GM12875 (cell line): ENCODE measurements around the gene ARPC4.

Experiments
- H3K4me3 ChIP-seq: one replicate; pipeline ENCODE4 v1.5.1; 2011; ENCODE audit warnings: low read depth, low read length, control low read depth
- TF ChIP-seq, protein P1 (sequence below): IDR thresholded peaks from 2 replicates; pipeline ENCODE4 v1.5.1; 2011; ENCODE audit warnings: low read depth, mild to moderate bottlenecking, control low read depth, inconsistent platforms, low read length, moderate library complexity, borderline replicate concordance; ENCODE audit not compliant: insufficient read depth

The ARPC4 gene

DNA sequence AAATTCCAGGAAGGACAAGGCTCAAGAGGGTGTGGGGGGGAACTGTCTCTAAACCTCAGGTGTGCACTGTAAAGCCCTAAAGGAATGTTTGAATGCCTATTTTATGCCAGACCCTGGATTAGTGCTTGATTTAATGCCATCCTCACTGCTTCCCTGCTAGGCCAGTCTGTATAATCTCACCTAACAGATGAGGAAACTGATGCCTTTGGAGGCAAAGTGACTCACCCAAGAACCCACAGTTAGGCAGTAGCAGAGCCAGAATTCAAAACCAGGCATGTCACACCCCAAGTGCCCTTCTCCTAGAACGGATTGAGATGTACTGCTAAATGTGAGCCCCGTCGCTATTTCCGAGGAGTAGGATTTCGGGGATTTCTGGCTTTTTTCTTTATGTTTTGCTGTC lies 31.0 kb upstream of the ARPC4 start:
- TF ChIP-seq, protein P1, sequence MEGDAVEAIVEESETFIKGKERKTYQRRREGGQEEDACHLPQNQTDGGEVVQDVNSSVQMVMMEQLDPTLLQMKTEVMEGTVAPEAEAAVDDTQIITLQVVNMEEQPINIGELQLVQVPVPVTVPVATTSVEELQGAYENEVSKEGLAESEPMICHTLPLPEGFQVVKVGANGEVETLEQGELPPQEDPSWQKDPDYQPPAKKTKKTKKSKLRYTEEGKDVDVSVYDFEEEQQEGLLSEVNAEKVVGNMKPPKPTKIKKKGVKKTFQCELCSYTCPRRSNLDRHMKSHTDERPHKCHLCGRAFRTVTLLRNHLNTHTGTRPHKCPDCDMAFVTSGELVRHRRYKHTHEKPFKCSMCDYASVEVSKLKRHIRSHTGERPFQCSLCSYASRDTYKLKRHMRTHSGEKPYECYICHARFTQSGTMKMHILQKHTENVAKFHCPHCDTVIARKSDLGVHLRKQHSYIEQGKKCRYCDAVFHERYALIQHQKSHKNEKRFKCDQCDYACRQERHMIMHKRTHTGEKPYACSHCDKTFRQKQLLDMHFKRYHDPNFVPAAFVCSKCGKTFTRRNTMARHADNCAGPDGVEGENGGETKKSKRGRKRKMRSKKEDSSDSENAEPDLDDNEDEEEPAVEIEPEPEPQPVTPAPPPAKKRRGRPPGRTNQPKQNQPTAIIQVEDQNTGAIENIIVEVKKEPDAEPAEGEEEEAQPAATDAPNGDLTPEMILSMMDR = no peak
- no peak overlapping the region for H3K4me3 ChIP-seq

DNA sequence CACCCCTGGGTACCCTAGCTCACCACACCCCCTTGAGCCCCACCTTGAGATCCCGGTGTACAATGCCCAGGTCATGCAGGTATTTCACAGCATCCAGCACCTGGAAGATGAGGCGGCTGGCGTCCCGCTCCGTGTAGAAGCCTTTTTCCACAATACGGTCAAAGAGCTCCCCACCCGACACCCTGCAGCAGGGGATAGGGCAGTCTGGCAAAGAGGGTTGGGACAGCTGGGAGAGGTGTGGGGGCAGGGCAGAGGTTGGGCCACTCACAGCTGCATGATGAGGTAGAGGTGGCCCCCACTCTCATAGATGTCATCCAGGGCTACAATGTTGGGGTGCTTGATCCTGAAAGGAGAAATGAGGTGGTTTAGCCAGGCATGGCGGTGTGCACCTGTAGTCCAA lies 30.0 kb upstream of the ARPC4 start:
- H3K4me3 ChIP-seq = no peak overlapping the region
- TF ChIP-seq, protein P1 = no peak

DNA sequence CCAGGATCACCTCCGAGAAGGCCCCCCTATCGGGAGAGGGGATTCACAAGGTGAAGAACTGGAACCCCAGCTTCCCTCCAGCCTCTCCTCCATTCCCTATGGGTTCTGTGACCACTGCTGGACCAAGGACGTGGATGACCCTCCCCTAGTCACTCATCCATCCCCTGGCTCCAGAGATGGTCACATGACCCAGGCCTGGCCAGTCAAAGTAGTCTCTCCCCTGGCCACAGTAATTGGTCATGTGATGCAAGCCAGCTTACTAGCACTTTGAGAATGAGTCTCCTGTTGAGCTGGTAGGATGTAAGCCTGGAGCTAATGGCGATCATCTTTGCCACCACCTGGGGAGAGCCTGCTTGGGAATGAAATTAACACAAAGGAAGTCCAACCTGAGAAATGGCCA lies 27.0 kb upstream of the ARPC4 start:
- TF ChIP-seq, protein P1 = no peak
- no peak overlapping the region for H3K4me3 ChIP-seq

DNA sequence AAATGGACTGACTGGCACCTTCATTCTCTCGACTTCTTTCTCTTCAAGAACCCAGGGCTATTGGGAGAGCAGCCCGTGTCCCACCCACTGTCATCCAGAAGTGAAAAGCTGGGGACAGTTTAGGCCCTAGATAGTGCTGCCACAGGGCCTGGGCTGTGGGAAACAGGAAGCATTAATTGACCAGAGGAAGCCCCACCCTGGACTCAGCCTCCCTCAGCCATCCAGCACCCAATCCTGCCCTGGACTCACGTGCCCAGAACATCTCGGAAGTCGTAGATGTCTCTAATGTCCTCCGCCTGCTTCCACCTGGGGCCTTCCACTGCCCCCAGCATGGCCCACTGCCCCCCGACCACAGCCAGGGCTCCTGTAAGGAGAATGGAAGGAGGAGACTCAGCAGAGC lies 25.5 kb upstream of the ARPC4 start:
- TF ChIP-seq, protein P1 = no peak

DNA sequence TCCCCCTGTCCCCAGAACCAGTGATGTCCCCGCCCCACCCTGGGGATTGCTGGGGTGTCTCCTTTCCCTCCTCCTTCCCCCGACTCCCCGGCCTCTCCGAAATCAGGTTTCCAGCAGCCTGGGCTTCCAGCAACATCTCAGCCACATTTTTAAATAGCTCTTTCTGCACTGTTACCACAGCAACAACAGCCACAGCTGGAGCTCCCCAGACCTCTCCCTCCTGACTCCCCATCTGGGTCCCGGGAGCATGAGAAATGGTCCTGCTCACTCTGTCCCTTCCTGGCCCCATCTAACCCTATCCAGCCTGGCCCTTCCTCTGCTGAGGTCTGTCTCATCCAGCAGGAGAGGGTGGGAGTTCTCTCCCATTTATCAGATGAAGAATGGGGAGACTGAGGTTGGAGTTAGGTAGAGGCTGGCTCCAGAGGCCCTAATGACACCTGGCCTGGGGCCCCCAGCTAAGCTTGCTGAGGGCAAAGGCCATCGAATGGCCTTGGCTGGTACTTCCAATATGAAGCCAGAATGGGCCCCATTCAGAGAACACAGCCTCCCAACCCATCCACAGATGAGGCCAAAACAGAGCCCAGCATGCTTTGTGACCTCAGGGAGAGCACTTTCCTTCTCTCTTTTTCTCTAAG lies 24.6 kb upstream of the ARPC4 start:
- TF ChIP-seq, protein P1 = no peak

More for the DNA sequence above, 25.5 kb upstream of the ARPC4 start:
- no peak overlapping the region for H3K4me3 ChIP-seq

DNA sequence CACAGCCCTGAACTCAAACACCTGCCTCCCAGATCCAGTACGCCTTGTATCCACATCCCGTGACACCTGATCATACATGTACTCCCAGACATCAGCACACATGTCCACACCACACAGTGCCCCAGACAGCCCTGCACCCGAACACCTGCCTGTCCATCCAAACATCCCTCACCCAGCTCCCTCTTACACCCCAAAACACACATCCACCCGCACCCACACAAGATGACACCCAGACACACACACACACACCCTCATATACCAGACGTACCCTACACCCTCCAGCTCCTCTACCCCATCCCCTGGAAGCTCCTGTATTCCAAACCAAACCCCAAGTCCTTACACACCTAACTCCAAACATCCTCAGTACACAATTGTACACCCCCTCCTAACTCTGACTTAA lies 23.9 kb upstream of the ARPC4 start:
- no peak overlapping the region for H3K4me3 ChIP-seq
- TF ChIP-seq, protein P1 = no peak

More for the DNA sequence above, 24.6 kb upstream of the ARPC4 start:
- no peak overlapping the region for H3K4me3 ChIP-seq
